Neutrophil (primary cell): Measurements from ENCODE around the gene EID2.

ENCODE experiments used
- H3K27ac ChIP-seq: fragments of 200-600 bp; sonication (generic); 2 replicates; pipeline ENCODE4 v1.5.1; 2016; ENCODE audit warnings: mild to moderate bottlenecking, moderate library complexity
- H3K27me3 ChIP-seq: fragments of 200-600 bp; sonication (generic); 2 replicates; pipeline ENCODE4 v1.6.0; 2016; ENCODE audit warnings: mild to moderate bottlenecking
- H3K36me3 ChIP-seq: fragments of 200-600 bp; sonication (generic); 2 replicates; pipeline ENCODE4 v1.5.1; 2017
- H3K4me1 ChIP-seq, 2 experiments: fragments of 200-600 bp in 1 of 2; sonication (generic) in 1 of 2; 1 replicate in 1 of 2; 2 replicates in 1 of 2; pipeline versions ENCODE4 v1.5.1 to v1.6.1; 2013 to 2016; ENCODE audit warnings: low read depth in 1 of 2, low read length in 1 of 2, mild to moderate bottlenecking in 1 of 2, moderate library complexity in 1 of 2; ENCODE audit not compliant: control insufficient read depth in 1 of 2, insufficient read depth in 1 of 2
- H3K4me3 ChIP-seq, 2 experiments: fragments of 200-600 bp in 1 of 2; sonication (generic) in 1 of 2; 1 replicate in 1 of 2; 2 replicates in 1 of 2; pipeline ENCODE4 v1.5.1; 2013 to 2016; ENCODE audit warnings: low read depth in 1 of 2, low read length in 1 of 2, mild to moderate bottlenecking in 1 of 2, moderate library complexity in 1 of 2
- H3K9me3 ChIP-seq: fragments of 200-600 bp; sonication (generic); 2 replicates; pipeline ENCODE4 v1.5.1; 2016
- TF ChIP-seq, protein P1 (sequence below): fragments of 200-600 bp; sonication (generic); IDR thresholded peaks from 2 replicates; pipeline ENCODE4 v1.5.1; 2016; ENCODE audit warnings: antibody characterized with exemption

The EID2 gene

DNA sequence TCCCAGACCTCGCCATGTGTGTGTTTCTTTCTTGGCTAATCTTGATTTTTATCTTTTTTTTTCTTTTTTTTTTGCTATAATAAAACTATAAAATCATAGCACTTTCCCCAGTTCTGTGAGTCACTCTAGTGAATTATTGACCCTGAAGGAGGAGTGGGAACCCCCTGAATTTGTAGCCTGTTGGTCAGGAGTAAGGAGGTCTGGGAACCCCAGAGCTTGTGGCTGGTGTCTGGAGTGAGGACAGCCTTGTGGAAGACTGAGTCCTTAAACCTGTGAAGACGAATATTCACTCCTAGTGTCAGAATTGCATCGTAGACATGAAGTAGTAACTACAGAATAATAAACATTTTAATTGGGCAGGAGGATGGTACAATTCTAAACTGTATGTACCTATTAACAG lies 14.8 kb downstream of the EID2 start:
- Histone ChIP-seq H3K27me3 (peaks cover 4% of the 10 kb centered on the region), H3K36me3 (no peaks in the 10 kb centered on the region), H3K4me1 (no peaks in the 10 kb centered on the region), H3K9me3 (no peaks in the 10 kb centered on the region), H3K4me3 (no peak overlapping the region), H3K27ac (no peak overlapping the region)
- TF ChIP-seq, protein P1, sequence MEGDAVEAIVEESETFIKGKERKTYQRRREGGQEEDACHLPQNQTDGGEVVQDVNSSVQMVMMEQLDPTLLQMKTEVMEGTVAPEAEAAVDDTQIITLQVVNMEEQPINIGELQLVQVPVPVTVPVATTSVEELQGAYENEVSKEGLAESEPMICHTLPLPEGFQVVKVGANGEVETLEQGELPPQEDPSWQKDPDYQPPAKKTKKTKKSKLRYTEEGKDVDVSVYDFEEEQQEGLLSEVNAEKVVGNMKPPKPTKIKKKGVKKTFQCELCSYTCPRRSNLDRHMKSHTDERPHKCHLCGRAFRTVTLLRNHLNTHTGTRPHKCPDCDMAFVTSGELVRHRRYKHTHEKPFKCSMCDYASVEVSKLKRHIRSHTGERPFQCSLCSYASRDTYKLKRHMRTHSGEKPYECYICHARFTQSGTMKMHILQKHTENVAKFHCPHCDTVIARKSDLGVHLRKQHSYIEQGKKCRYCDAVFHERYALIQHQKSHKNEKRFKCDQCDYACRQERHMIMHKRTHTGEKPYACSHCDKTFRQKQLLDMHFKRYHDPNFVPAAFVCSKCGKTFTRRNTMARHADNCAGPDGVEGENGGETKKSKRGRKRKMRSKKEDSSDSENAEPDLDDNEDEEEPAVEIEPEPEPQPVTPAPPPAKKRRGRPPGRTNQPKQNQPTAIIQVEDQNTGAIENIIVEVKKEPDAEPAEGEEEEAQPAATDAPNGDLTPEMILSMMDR, result no peak

DNA sequence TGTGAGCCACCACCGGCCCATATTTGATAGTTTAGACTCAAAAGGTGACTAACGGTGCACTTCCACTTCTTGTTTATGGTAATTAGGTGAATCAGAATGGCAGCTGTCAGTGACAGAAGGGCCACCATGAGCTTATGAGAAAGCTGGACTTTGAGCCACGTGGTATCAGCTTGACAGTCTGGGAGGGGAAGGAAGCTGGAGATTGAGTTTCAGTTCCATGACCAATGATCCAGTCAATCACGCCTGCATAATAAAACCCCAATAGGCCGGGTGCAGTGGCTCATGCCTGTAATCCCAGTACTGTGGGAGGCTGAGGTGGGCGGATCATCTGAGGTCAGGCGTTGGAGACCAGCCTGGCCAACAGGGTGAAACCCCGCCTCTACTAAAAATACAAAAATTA lies 15.5 kb downstream of the EID2 start:
- peaks cover 7% of the 10 kb centered on the region for H3K27me3 ChIP-seq
- no peaks in the 10 kb centered on the region for H3K4me1 ChIP-seq
- H3K36me3 ChIP-seq, result no peaks in the 10 kb centered on the region
- TF ChIP-seq, protein P1, result no peak
- no peak overlapping the region for H3K4me3 ChIP-seq
- no peak overlapping the region for H3K27ac ChIP-seq
- H3K9me3 ChIP-seq, result no peaks in the 10 kb centered on the region

DNA sequence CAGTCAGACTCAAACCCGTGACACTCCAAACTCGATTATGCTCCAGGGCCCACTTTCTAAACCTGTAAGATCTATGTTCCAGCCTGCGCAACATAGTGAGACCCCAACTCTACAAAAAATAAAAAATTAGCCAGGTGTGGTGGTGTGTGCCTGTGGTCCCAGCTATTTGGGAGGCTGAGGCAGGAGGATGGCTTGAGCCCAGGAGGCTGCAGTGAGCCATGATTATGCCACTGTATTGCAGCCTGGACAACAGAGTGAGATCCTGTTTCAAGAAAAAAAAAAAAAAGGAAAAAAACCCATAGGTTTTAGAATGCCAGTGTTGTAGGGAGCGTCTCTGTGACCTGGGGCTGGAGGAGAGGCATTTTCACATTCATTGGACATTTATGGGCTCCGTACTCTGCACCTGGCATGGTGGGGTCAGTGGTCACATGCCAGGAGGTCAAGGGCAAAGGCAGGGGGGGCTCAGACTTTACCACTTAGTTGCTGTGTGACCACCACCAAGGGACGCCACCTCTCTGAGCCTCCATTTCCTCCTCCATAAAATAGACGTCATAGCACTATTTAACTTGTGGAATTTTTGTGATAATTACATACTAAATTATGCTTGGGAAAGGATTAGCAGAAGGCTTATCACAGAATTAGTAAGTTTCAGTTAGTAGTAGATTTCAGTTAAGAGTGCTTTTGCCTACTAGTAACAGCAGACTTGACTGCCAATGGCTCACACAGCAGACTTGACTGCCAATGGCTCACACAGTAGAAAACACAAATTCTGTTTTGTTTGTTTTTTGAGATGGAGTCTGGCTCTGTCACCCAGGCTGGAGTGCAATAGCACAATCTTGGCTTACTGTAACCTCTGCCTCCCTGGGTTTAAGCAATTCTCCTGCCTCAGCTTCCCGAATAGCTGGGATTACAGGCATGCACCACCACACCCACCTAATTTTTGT lies 19.1 kb downstream of the EID2 start:
- Histone ChIP-seq H3K27ac (no peak overlapping the region), H3K36me3 (no peaks in the 10 kb centered on the region), H3K4me1 (no peaks in the 10 kb centered on the region), H3K27me3 (peaks cover 44% of the 10 kb centered on the region), H3K4me3 (no peak overlapping the region), H3K9me3 (no peaks in the 10 kb centered on the region)
- TF ChIP-seq, protein P1, result no peak

DNA sequence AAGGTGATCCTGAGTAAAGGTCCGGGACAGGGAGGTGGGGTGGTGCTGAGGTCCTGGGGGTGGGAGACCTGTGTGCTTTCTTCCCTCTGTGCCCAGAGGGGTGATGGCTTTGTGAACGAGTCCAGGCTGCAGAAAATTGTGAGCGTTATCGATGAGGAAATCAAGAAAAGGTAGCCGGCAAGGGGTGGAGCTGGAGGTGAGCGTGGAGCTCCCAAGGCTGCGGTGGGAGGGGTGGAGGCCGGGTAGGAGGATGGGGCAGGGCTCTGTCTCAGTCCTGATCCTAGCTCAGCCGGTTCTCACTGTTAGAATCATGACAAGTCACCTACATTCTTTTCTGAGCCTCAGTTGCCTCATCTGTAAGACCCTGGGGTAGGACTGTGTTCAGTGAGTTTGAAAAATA lies 21.0 kb downstream of the EID2 start:
- Histone ChIP-seq H3K9me3 (no peaks in the 10 kb centered on the region), H3K36me3 (no peaks in the 10 kb centered on the region), H3K4me1 (no peaks in the 10 kb centered on the region), H3K4me3 (no peak overlapping the region), H3K27me3 (peaks cover 63% of the 10 kb centered on the region), H3K27ac (no peak overlapping the region)
- TF ChIP-seq, protein P1, result no peak

DNA sequence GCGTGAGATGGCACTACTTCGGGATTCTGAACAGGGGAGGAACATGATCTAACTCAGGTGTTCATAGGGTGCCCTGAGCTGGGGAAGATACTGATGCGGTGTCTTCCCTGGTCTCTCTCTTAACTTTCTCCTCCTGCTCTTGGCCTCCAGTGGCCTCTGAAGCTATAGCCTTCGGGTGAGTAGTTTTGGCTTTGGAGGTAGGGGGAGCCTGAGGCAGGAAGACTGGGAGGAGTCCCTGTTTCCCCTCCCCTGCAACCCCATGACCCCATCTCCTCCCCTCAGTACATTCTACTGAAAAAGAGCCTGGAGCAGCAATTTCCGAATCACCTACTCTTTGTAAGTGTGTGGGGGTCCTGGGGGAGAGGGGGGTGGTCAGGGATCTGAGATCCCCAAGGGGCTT lies 21.5 kb downstream of the EID2 start:
- H3K27ac ChIP-seq, result no peak overlapping the region
- H3K27me3 ChIP-seq, result peaks cover 68% of the 10 kb centered on the region
- H3K4me1 ChIP-seq, result no peaks in the 10 kb centered on the region
- H3K36me3 ChIP-seq, result no peaks in the 10 kb centered on the region
- no peak overlapping the region for H3K4me3 ChIP-seq
- no peaks in the 10 kb centered on the region for H3K9me3 ChIP-seq
- TF ChIP-seq, protein P1, result no peak
